22Rv1 (cell line): ENCODE data around the gene KCNG2.

ENCODE experiments used
- ZFX ChIP-seq: fragments of 450-650 bp; IDR thresholded peaks from 2 replicates; pipeline ENCODE4 v1.6.1; 2017; ENCODE audit warnings: antibody characterized with exemption, borderline replicate concordance
- TF ChIP-seq, protein P1 (sequence below): fragments of 450-650 bp; IDR thresholded peaks from 2 replicates; pipeline ENCODE4 v1.5.1; 2017; ENCODE audit warnings: mild to moderate bottlenecking

DNA sequence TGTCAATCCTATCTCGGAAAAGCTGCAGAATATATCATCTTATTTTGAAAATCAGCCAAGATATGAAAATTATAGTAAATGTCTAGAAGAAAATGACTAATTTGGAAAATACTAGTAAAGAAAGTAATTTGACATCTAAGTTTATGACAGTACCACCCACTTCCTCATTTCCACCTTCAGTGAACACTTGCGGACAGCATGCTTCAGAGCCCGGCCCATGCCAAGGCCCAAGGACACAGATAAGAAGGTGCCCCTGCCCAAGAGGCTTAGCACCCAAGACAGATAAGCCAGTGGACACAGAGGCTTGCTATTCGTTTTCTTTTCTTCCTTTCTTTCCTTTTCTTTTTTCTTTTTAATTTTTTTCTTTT lies 4.8 kb upstream of the KCNG2 start:
- TF ChIP-seq, protein P1, sequence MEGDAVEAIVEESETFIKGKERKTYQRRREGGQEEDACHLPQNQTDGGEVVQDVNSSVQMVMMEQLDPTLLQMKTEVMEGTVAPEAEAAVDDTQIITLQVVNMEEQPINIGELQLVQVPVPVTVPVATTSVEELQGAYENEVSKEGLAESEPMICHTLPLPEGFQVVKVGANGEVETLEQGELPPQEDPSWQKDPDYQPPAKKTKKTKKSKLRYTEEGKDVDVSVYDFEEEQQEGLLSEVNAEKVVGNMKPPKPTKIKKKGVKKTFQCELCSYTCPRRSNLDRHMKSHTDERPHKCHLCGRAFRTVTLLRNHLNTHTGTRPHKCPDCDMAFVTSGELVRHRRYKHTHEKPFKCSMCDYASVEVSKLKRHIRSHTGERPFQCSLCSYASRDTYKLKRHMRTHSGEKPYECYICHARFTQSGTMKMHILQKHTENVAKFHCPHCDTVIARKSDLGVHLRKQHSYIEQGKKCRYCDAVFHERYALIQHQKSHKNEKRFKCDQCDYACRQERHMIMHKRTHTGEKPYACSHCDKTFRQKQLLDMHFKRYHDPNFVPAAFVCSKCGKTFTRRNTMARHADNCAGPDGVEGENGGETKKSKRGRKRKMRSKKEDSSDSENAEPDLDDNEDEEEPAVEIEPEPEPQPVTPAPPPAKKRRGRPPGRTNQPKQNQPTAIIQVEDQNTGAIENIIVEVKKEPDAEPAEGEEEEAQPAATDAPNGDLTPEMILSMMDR, result no peak
- no peak for TF ChIP-seq ZFX
